Common myeloid progenitor, CD34-positive (primary cell): Measurements from ENCODE around the gene MAGI2.

ENCODE experiments used
- CTCF ChIA-PET: fragments of 350-600 bp; sonication (Branson Sonifier 250); formaldehyde crosslinking; loops from one replicate; lab custom pipeline; 2021; ENCODE audit warnings: antibody characterized with exemption; lab: Charles Lee
- POLR2A ChIA-PET: fragments of 350-600 bp; sonication (Branson Sonifier 250); formaldehyde crosslinking; loops from one replicate; lab custom pipeline; 2021; ENCODE audit warnings: antibody characterized with exemption; lab: Charles Lee
- DNase-seq, 3 donors: peaks; one replicate each; pipeline versions ENCODE4 v3.0.0 to v3.0.0-alpha.2; 2013
- H3K27ac ChIP-seq, 2 experiments: 1 replicate in 1 of 2; 2 replicates in 1 of 2; pipeline ENCODE4 v1.7.0; 2013; ENCODE audit warnings: inconsistent platforms in 2 of 2, low read length in 2 of 2, mild to moderate bottlenecking in 2 of 2, low read depth in 1 of 2, moderate library complexity in 1 of 2; ENCODE audit not compliant: severe bottlenecking in 2 of 2, insufficient read depth in 1 of 2, poor library complexity in 1 of 2
- H3K27me3 ChIP-seq, 5 experiments: replicated peaks in 2 of 5; 1 replicate in 3 of 5; 2 replicates in 2 of 5; pipeline versions ENCODE4 v1.6.1 to v1.7.0; 2013; ENCODE audit warnings: low read length in 4 of 5, mild to moderate bottlenecking in 2 of 5, moderate library complexity in 2 of 5, inconsistent platforms in 1 of 5; ENCODE audit not compliant: insufficient read depth in 5 of 5, control insufficient read depth in 4 of 5
- H3K36me3 ChIP-seq, 4 experiments: 1 replicate in 2 of 4; 2 replicates in 2 of 4; pipeline versions ENCODE4 v1.6.1 to v1.7.0; 2013; ENCODE audit warnings: low read length in 3 of 4, control low read depth in 1 of 4, mild to moderate bottlenecking in 1 of 4; ENCODE audit not compliant: control insufficient read depth in 4 of 4, insufficient read depth in 4 of 4
- H3K4me1 ChIP-seq, 4 experiments: 1 replicate in 3 of 4; 2 replicates in 1 of 4; pipeline versions ENCODE4 v1.6.1 to v1.7.1; 2013; ENCODE audit warnings: low read length in 3 of 4, mild to moderate bottlenecking in 3 of 4, control low read depth in 1 of 4, inconsistent platforms in 1 of 4, moderate library complexity in 1 of 4; ENCODE audit not compliant: control insufficient read depth in 4 of 4, insufficient read depth in 4 of 4; ENCODE audit errors: control extremely low read depth in 1 of 4
- H3K4me3 ChIP-seq, 7 experiments: 1 replicate in 4 of 7; 2 replicates in 3 of 7; pipeline versions ENCODE4 v1.5.1 to v1.7.0; 2013; ENCODE audit warnings: mild to moderate bottlenecking in 7 of 7, low read length in 6 of 7, moderate library complexity in 6 of 7, inconsistent platforms in 2 of 7, low read depth in 2 of 7, control low read depth in 1 of 7; ENCODE audit not compliant: insufficient read depth in 4 of 7, control insufficient read depth in 1 of 7; ENCODE audit errors: extremely low read depth in 1 of 7
- H3K9me3 ChIP-seq, 5 experiments: 1 replicate in 4 of 5; 2 replicates in 1 of 5; pipeline versions ENCODE4 v1.6.1 to v1.7.1; 2013; ENCODE audit warnings: low read length in 4 of 5, mild to moderate bottlenecking in 2 of 5, inconsistent platforms in 1 of 5, low read depth in 1 of 5, moderate library complexity in 1 of 5; ENCODE audit not compliant: control insufficient read depth in 4 of 5, insufficient read depth in 2 of 5; ENCODE audit errors: control extremely low read depth in 1 of 5
- WGBS: methylation state at CpG from one replicate; pipeline ENCODE4 v1.1.5; 2013; ENCODE audit not compliant: insufficient coverage; 5-methylcytosine and 5-hydroxymethylcytosine counted together

The MAGI2 gene

DNA sequence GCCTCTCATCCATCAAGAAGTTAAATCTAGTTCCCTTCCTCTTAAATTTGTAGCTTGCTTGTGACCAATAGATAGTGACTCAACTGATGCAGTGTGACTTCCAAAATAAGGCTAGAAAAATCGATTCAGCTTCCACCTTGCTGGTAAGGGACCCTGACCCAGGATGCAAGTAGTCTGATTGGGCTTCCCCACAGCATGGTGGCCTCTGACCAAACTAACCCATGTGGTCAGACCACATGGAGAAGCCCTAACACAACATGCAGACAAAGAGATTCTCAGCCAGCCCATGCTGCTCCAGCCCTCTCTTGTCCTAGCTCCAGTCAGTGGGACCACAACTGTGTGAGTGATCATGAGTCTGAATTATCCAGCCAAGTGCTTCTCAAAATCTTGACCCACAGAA is 710.8 kb downstream of the MAGI2 start:
- Histone ChIP-seq H3K36me3 (no peaks in the 10 kb centered on the region), H3K9me3 (peaks cover 0 to 2% (median 0%) of the 10 kb centered on the region in 5 experiments), H3K4me1 (no peaks in the 10 kb centered on the region), H3K4me3 (no peak overlapping the region), H3K27ac (no peak overlapping the region), H3K27me3 (no peaks in the 10 kb centered on the region)
- ChIA-PET CTCF (no interaction called here), POLR2A (no interaction called here)
- no peak for DNase-seq
- WGBS: 100% methylated on average over 1 of the region's 1 CpG

DNA sequence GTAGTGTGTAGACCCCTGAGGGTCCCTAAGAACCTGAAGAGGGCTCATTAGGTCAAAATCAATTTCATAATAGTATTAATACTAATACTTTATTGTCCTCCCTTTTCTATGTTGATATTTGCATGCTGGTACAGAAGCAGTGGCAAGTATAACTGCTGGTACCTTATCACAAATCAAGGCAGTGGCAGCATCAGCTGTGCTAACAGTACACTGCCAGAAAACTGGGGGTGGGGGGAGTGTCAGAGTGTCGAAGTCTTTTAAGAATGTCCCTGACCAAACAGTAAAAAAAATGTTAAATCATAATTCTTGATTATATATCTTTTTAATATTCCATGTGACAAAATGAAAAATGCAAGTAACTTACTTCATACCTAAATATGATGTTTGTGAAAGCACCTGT is 716.9 kb downstream of the MAGI2 start:
- ChIA-PET POLR2A (no interaction called here), CTCF (interaction anchor here (1.1 kb wide), 1 partner anchor 9 kb away, joined by 3 read pairs; no protein-coding TSS in a partner anchor)
- WGBS: no CpG with 5 or more reads among the region's 1 CpG

DNA sequence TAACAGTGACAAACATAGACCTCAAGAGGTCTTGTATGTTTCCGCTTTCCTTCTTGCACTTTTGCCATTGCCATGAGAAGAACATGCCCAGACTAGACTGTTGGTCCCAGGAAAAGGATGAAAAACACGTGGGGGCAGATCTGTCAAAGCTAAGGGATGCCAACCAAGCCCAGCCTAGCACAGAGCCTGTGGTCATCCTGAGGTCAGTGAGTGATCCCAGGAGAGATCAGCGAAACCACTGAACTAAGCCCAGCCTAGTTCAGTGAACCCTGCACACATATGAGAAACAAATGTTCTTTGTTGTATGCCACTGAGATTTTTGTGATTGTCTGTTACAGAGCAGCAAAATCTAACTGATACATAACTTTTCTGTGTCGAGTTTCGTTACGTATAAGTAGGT is 718.8 kb downstream of the MAGI2 start:
- H3K27me3 ChIP-seq: no peaks in the 10 kb centered on the region
- no peaks in the 10 kb centered on the region for H3K4me1 ChIP-seq
- no peak overlapping the region for H3K4me3 ChIP-seq
- POLR2A ChIA-PET: no interaction called here
- H3K36me3 ChIP-seq: no peaks in the 10 kb centered on the region
- 88% methylated on average over 3 of the region's 6 CpGs for WGBS
- no peak for DNase-seq
- H3K9me3 ChIP-seq: no peaks in the 10 kb centered on the region
- CTCF ChIA-PET: no interaction called here
- H3K27ac ChIP-seq: no peak overlapping the region

More for the DNA sequence above, 716.9 kb downstream of the MAGI2 start:
- Histone ChIP-seq H3K4me1 (no peaks in the 10 kb centered on the region), H3K9me3 (no peaks in the 10 kb centered on the region), H3K4me3 (no peak overlapping the region), H3K27me3 (no peaks in the 10 kb centered on the region), H3K27ac (no peak overlapping the region), H3K36me3 (no peaks in the 10 kb centered on the region)
- DNase-seq: no peak

DNA sequence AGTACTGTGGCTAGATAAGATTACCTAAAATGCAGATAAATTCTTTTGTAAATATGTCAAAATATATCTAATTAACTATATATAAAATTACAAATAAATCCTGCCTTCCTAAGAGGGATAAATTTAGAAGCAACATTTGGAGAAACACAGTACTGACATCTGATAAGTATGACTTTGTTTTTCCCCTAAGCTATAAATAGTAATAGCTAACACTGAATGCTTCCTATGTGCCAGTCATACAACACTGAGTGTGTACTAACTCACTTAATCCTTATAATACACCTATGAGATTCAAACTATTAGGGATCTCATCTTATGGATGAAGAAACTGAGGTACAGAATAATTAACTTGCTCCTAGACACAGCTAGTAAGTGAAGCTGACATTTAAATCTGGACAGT is 733.4 kb downstream of the MAGI2 start:
- POLR2A ChIA-PET: no interaction called here
- Histone ChIP-seq H3K36me3 (no peaks in the 10 kb centered on the region), H3K4me3 (no peak overlapping the region), H3K27ac (no peak overlapping the region), H3K27me3 (no peaks in the 10 kb centered on the region), H3K9me3 (no peaks in the 10 kb centered on the region), H3K4me1 (no peaks in the 10 kb centered on the region)
- CTCF ChIA-PET: no interaction called here
- DNase-seq: no peak

DNA sequence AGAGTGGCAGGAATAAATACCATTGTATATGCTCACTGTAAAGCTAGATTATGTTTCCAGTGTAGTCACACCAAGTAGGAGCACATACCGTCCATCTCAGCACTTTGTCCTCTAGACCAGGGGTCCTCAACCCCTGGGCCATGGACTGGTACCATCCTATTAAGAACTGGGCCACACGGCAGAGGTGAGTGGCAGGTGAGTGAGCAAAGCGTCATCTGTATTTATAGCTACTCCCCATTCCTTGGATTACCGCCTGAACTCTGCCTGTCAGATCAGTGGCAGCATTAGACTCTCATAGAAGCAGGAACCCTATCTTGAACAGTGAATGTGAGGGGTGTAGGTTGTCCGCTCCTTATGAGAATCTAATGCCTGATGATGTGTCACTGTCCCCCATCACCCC is 735.3 kb downstream of the MAGI2 start:
- DNase-seq: no peak
- Histone ChIP-seq H3K27ac (no peak overlapping the region), H3K4me1 (no peaks in the 10 kb centered on the region), H3K4me3 (no peak overlapping the region), H3K27me3 (no peaks in the 10 kb centered on the region), H3K9me3 (no peaks in the 10 kb centered on the region), H3K36me3 (no peaks in the 10 kb centered on the region)
- ChIA-PET POLR2A (no interaction called here), CTCF (interaction anchor here (1.2 kb wide), 1 partner anchor 9 kb away, joined by 3 read pairs; no protein-coding TSS in a partner anchor)
- 91% methylated on average over 5 of the region's 5 CpGs for WGBS

DNA sequence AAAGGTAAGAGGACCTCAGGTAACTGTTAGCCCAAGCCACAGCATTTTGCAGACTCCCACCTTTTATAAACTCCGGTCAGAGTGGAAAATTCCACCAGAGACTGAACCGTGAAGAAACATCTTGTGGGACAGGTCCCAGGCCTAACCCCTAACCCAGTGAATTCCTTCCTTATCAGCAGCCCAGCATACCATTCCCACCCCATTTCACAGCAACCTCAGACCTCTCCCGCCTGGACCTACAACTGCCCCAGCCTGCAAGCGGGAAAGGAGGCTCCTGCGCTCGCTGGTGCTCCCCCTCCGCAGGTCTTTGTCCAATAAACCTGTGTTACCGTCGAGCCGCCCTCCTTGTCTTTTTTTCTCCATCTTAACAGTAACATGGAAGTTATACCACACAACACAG is 736.6 kb downstream of the MAGI2 start:
- Histone ChIP-seq H3K27me3 (no peaks in the 10 kb centered on the region), H3K4me1 (no peaks in the 10 kb centered on the region), H3K27ac (no peak overlapping the region), H3K36me3 (no peaks in the 10 kb centered on the region), H3K9me3 (no peaks in the 10 kb centered on the region), H3K4me3 (no peak overlapping the region)
- ChIA-PET CTCF (no interaction called here), POLR2A (no interaction called here)
- 97% methylated on average over 7 of the region's 10 CpGs for WGBS
- DNase-seq: no peak

DNA sequence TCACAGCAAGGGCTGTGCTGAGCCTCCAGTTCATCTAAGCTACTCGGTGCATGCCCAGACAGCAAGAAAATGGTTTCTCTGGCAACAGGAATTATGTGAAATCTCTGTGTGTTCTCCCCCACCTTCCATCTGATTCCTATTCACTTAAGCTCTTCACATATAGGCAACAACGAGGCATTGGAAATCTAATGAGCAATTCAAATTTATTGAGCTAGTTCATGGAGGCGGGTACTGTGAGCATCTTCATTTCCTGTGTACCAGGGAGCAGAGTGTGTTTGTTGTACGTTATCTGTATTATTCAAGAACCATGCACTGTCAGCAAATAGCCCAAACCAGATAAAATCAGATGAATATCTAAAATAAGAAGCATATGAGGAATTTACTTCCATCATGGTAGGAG is 739.1 kb downstream of the MAGI2 start:
- CTCF ChIA-PET: no interaction called here
- no peak overlapping the region for H3K4me3 ChIP-seq
- no peaks in the 10 kb centered on the region for H3K9me3 ChIP-seq
- no peak overlapping the region for H3K27ac ChIP-seq
- H3K4me1 ChIP-seq: no peaks in the 10 kb centered on the region
- H3K36me3 ChIP-seq: no peaks in the 10 kb centered on the region
- POLR2A ChIA-PET: no interaction called here
- DNase-seq: no peak
- 58% methylated on average over 2 of the region's 4 CpGs for WGBS
- H3K27me3 ChIP-seq: no peaks in the 10 kb centered on the region
